Duodenal mucosa (tissue), 2 donors: Measurements from ENCODE around the gene ST7.

Experiments
- H3K27ac ChIP-seq: one replicate; pipeline ENCODE4 v1.7.0; 2013; ENCODE audit warnings: low read depth, low read length
- H3K27me3 ChIP-seq, 2 donors: one replicate each; pipeline ENCODE4 v1.7.0; 2013; ENCODE audit warnings: low read length in 2 of 2, control low read depth in 1 of 2; ENCODE audit not compliant: insufficient read depth in 2 of 2, control insufficient read depth in 1 of 2
- H3K36me3 ChIP-seq, 2 donors: one replicate each; pipeline ENCODE4 v1.7.0; 2013; ENCODE audit warnings: low read length in 2 of 2, control low read depth in 1 of 2; ENCODE audit not compliant: insufficient read depth in 2 of 2, control insufficient read depth in 1 of 2
- H3K4me1 ChIP-seq, 2 donors: one replicate each; pipeline ENCODE4 v1.7.0; 2013; ENCODE audit warnings: low read length in 2 of 2, control low read depth in 1 of 2; ENCODE audit not compliant: insufficient read depth in 2 of 2, control insufficient read depth in 1 of 2
- H3K4me3 ChIP-seq, 2 donors: one replicate each; pipeline ENCODE4 v1.7.0; 2013; ENCODE audit warnings: low read length in 2 of 2, low read depth in 1 of 2
- H3K9ac ChIP-seq, 2 donors: one replicate each; pipeline ENCODE4 v1.7.0; 2013; ENCODE audit warnings: low read length in 2 of 2, low read depth in 1 of 2
- H3K9me3 ChIP-seq, 2 donors: one replicate each; pipeline ENCODE4 v1.7.0; 2013; ENCODE audit warnings: low read length in 2 of 2, control low read depth in 1 of 2; ENCODE audit not compliant: control insufficient read depth in 1 of 2

The ST7 gene

GRCh38 chr7:117084286-117084685 lies 131.0 kb downstream of the ST7 start:
- no peaks in the 10 kb centered on the region for H3K36me3 ChIP-seq
- no peak overlapping the region for H3K9ac ChIP-seq
- no peak overlapping the region for H3K27ac ChIP-seq
- no peaks in the 10 kb centered on the region for H3K9me3 ChIP-seq
- H3K27me3 ChIP-seq = no peaks in the 10 kb centered on the region
- no peak overlapping the region for H3K4me3 ChIP-seq
- peaks cover 15 to 23% of the 10 kb centered on the region in 2 donors for H3K4me1 ChIP-seq

DNA sequence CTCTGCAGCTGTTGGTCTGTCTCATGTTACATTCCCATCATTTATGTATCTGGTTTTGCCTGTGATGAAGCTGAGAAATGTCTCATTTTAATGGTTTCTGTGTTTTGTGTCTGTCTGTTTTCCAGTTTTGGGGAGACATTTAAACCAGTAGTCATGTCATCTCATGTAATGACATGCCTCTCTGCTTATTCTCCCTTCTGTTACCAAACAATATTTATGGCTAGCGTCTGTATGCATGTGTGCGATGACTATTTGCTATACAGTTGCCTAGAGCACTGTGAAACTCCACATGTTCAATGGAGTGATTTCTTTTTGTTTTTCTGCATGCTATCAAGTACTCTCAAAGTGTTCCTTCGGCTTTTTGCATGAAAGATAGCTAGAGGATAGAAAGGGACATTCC lies 132.0 kb downstream of the ST7 start:
- no peaks in the 10 kb centered on the region for H3K27me3 ChIP-seq
- no peak overlapping the region for H3K4me3 ChIP-seq
- peaks cover 15 to 23% of the 10 kb centered on the region in 2 donors for H3K4me1 ChIP-seq

GRCh38 chr7:117085769-117086463 lies 132.6 kb downstream of the ST7 start:
- Histone ChIP-seq H3K27ac (no peak overlapping the region), H3K27me3 (no peaks in the 10 kb centered on the region), H3K4me1 (peaks cover 15 to 23% of the 10 kb centered on the region in 2 donors), H3K9ac (no peak overlapping the region), H3K36me3 (no peaks in the 10 kb centered on the region), H3K4me3 (no peak overlapping the region), H3K9me3 (no peaks in the 10 kb centered on the region)

More for the DNA sequence above, 132.0 kb downstream of the ST7 start:
- Histone ChIP-seq H3K27ac (no peak overlapping the region), H3K36me3 (no peaks in the 10 kb centered on the region), H3K9ac (no peak overlapping the region), H3K9me3 (no peaks in the 10 kb centered on the region)

DNA sequence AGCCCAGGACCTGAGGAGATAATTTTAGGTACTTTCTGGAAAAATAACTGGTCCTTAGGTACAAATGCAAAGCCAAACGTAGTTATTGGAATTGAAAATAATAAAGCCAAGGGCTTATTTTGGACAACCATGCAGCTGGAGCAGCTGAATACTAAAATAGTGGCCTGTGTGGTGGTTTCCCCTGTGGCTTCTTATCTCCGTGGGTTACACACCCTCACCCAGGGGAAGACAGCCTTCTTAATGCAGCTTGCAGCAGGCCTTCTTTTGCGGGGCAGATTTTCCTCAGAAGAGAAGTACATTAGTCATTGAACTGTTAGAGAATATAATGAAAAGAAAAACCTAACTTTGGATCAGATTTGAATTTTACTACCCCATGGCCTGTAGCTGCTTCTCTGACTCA lies 133.5 kb downstream of the ST7 start:
- H3K9me3 ChIP-seq = no peaks in the 10 kb centered on the region
- H3K27ac ChIP-seq = no peak overlapping the region
- H3K36me3 ChIP-seq = no peaks in the 10 kb centered on the region
- peaks cover 15 to 23% of the 10 kb centered on the region in 2 donors for H3K4me1 ChIP-seq
- H3K27me3 ChIP-seq = no peaks in the 10 kb centered on the region
- H3K4me3 ChIP-seq = no peak overlapping the region
- H3K9ac ChIP-seq = no peak overlapping the region

DNA sequence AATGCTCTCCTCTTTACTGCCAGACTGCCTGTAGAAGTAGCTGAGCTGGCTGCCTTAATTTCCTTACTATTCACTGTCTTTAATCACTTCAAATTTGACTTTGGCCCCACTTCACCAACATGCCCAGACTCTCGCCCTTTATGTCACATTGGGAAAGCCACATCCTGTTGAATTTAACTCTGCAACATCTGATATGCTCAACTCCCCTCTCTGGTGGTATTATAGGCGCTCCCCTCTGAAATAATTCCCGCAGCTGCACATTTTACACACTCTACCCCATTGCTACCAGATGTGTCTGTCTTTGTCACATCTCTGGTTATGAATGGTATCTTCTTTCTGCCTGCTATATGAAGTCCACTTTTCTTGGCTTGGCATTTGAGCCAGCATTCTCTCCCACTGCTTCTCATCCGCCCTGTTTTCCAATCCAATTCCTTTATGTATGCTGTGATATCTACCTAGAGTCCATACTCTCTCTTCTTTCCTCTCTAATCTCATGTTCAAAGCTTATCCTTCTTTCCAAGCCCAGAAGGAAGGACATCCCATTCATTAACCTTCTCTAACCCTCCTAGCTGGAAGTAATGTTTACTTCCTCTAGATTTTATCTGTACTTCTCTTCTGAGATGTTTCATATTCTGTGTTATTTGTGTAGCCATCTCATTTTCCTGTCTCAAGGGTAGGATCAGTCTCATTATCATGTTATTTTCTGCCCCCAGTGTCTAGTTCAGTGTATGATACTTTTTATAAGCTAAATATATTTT lies 134.5 kb downstream of the ST7 start:
- peaks cover 15 to 23% of the 10 kb centered on the region in 2 donors for H3K4me1 ChIP-seq
- no peak overlapping the region for H3K27ac ChIP-seq
- no peak overlapping the region for H3K4me3 ChIP-seq
- no peaks in the 10 kb centered on the region for H3K27me3 ChIP-seq
- H3K9ac ChIP-seq = no peak overlapping the region
- H3K36me3 ChIP-seq = no peaks in the 10 kb centered on the region
- H3K9me3 ChIP-seq = no peaks in the 10 kb centered on the region

DNA sequence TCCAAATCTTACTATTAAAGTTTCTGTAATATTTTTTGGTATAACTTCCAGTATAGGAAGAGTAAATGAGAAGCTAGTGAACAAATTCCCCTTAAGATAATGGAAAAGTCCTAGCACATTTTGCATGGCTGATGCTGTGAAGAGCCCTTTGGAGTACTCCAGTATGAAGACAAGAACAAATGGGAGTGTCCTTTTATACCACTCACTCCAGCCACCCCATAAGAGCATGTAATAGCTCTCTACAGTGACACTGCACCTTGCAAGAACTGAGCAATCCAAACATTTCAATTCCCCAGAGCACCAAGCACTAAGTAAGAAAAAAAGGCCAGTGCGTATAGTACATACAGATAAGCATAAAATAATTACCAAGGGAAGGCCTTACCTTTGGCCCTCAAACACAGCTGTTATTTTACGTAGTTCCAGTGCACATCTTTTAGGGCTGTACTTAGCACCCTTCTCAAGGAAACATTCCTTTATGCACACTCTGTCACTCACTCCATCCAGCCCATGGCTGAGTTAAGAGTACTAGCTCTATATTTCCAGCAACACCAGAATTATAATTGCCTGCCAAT lies 135.4 kb downstream of the ST7 start:
- Histone ChIP-seq H3K36me3 (no peaks in the 10 kb centered on the region), H3K4me1 (peaks cover 15 to 22% of the 10 kb centered on the region in 2 donors), H3K27ac (no peak overlapping the region)

DNA sequence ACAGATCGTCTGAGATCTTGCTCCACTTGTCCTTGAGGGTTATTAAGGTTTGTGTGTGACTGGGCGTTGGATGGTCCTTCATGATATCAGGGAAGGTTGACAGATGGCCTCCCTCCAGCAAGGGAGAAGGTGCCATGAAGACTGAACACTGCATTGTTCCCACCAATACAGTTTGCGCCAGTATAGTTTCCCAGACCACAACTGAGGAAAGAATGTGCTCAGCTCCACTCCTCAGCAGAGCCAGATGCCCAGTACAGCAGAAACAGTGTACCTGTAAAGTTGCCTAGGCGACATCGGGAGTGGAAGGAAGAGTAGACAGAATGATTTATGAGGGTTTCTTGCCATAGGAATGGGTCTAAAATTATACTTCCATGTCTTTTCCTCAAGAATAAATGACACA lies 137.5 kb downstream of the ST7 start:
- Histone ChIP-seq H3K36me3 (no peaks in the 10 kb centered on the region), H3K27me3 (no peaks in the 10 kb centered on the region), H3K4me3 (no peak overlapping the region), H3K9me3 (no peaks in the 10 kb centered on the region), H3K27ac (no peak overlapping the region), H3K9ac (no peak overlapping the region), H3K4me1 (peaks cover 15 to 19% of the 10 kb centered on the region in 2 donors)

More for the DNA sequence above, 135.4 kb downstream of the ST7 start:
- Histone ChIP-seq H3K9ac (no peak overlapping the region), H3K4me3 (no peak overlapping the region), H3K27me3 (no peaks in the 10 kb centered on the region), H3K9me3 (no peaks in the 10 kb centered on the region)

GRCh38 chr7:117091721-117092120 lies 138.4 kb downstream of the ST7 start:
- H3K9me3 ChIP-seq = no peaks in the 10 kb centered on the region
- no peak overlapping the region for H3K4me3 ChIP-seq
- peaks cover 15 to 19% of the 10 kb centered on the region in 2 donors for H3K4me1 ChIP-seq
- no peaks in the 10 kb centered on the region for H3K36me3 ChIP-seq
- no peaks in the 10 kb centered on the region for H3K27me3 ChIP-seq
- H3K9ac ChIP-seq = no peak overlapping the region
- H3K27ac ChIP-seq = no peak overlapping the region

DNA sequence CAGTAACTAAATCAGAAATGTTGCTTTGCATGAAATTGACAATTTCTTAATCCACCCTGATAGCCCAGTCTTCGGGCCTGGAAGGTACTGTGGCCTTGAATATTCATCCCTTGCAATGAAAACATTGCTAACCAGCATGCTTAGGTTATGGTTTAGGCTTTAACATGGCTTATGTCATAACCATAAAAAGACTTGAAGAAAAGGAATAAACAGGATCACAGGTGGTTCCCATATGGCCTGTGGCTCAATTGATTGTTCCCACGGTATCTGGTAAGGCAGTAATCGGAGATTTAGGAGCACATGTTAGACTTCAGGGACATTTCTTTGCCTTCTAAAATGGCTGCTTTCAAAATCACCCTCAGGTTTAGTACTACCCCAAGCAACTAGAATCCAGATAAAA lies 139.5 kb downstream of the ST7 start:
- no peak overlapping the region for H3K4me3 ChIP-seq
- H3K4me1 ChIP-seq = peaks cover 10 to 11% of the 10 kb centered on the region in 2 donors
- no peak overlapping the region for H3K27ac ChIP-seq
- no peak overlapping the region for H3K9ac ChIP-seq
- no peaks in the 10 kb centered on the region for H3K36me3 ChIP-seq
- H3K9me3 ChIP-seq = no peaks in the 10 kb centered on the region
- no peaks in the 10 kb centered on the region for H3K27me3 ChIP-seq

DNA sequence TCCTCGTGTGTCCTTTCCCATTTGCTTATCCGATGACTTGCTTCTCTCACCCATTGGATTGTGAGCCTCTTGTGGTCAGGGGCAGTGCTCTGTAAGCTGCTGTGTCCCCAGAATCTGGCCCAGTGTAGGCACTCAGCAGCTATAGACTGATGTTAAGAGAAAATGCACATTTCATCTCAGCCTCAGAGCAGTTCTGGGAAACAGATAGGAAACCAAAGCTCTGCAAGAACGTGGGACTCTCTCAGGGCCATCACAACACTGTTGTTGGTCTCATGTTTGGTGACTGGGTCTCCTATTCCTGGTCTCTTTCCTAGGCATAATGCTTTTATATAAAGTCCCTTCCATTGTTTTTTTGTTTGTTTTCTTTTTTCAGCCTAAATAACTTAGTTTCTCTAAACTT lies 141.2 kb downstream of the ST7 start:
- Histone ChIP-seq H3K9ac (no peak overlapping the region), H3K9me3 (no peaks in the 10 kb centered on the region), H3K27me3 (no peaks in the 10 kb centered on the region), H3K27ac (no peak overlapping the region), H3K36me3 (no peaks in the 10 kb centered on the region), H3K4me1 (no peaks in the 10 kb centered on the region), H3K4me3 (no peak overlapping the region)
